GM18858 (cell line): ENCODE data around the gene LRRN3.

Experiments
- ATAC-seq: cut with Tn5 transposase; IDR thresholded peaks from one replicate; pipeline ENCODE4 v1.9.1; 2021; ENCODE audit not compliant: unreplicated experiment

LRRN3 gene

DNA sequence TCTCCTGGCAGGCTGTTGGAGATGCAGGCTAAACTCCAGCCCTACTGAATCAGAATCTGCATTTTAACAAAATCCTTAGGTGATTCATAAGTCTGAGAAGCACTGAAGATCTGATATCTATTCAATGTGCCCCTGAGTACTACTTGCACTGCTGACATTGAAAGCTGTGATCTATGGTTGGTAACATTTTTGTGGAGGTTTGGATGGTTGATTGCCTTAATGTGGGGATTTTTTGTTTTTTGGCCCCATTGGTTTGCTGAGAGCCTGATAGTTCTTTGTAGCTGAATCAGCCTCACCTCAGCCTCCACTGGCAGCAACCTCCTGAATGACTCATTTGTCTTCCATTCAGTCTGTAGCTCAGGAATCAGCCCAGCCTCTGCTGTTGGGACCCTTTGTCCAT is 14.7 kb upstream of the LRRN3 start:
- ATAC-seq, result no peak

DNA sequence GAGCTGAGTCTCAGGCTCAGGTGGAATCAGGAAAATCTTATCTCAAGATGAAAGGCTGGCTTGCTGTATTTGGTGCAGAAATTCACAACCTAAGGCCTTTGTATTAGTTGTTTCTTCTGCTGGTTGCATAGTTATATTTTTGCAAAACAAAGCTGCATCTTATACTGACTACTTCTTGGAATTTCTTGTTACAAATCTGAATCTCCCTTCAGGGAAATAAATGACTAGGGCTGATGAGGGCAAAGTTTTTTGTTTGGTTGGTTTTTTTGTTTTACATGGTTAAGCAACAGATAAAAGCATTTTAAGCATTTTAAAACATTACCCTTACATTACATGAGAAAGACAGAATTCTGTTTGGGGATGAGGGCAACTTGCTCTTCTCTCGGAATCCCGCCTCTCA is 13.9 kb upstream of the LRRN3 start:
- ATAC-seq, result no peak

DNA sequence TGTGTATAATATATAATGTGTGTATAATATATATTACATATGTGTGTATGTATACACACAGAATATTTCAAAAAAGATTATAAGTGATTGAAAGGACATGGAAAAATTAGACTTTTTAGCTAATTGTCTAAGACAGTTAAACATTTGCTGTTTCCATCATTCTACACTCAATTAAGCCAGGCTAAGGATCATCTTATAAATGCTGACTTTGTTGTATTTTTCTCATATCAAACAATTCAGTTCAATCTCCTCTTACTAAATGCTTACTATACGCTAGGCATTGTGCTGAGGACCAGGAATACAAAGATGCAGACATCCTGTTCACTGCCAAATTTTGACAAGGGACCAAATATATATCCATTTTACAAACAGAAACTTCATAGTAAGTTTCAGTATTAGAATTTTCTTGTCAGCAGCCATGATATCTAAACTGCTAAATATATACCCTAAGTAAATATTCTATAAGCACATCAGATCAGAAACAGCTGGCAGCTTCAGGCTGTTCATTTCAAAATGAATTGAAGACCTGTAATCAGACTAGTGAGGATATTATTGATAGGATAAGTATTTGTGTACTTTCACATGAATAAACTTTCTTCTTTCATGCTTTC is 10.3 kb upstream of the LRRN3 start:
- no peak for ATAC-seq

DNA sequence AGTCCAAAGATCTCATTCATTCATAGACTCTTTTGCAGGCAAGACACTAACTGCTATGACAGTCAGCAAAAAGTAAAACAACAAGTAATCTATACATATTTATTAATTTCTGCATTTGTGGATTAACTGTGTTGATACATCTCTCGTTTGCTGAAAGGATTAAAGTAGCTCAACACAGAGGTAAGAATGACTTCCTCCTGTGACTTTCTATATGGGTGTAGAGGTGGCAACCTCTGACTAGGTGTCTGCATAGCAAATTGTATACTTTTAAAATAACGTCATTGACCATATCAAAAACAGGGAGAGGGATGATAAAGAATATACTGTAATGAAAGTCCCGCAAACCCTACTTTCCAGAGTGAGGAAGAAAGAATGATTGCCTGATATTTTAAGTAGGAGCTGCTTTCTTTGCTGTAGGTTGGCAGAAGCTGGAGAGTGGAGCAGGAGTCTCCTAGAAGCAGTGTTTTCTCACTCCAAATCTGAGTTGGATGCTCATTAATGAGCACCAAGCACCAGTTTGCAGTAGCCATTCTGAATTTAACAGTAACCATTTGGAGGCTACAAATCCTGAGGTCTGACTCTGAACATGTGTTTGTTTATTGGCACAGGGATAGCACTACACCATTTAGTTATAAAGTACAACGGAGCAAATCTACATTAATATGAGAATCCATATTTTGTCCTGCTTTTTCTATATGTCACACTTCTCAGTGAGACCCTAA is 9.2 kb upstream of the LRRN3 start:
- ATAC-seq, result no peak

DNA sequence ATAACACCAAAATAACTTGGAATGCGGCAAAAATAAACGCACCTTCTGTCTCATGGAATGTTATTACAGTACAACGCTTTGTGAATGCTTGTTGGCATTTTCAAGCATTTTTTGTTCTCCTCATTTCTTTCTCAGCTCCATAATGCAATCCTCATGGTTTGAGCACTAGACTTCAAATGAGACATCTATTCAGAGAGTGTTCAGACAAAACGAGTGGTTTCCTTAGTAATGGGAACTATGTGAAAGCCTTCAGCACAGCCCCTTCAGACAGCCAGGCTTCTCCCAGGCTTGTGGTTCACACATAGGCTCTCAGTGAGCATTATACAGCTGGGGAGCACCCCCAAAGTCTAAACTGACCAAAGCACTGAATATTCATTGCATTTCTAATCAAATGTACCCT is 8.6 kb upstream of the LRRN3 start:
- ATAC-seq, result no peak

DNA sequence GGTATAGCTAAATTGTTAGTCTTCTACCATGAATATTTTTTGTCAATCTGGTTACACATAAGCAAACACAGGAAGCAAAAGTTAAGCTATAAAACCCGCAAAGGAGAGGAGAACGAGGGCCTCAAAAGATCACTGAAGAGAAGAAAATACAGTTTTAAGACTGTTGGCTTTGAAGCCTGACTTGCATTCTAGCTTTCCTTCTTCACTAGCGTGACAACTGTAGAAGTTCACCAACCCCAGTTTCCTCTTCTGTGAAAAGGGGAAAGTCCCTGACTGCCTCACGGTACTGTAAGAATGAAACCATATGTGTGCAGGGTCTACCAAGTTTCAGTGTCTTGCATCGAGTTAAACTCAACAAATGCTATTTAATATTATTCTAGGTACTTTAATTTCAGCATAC is 7.5 kb upstream of the LRRN3 start:
- ATAC-seq, result peak; percentile 98

DNA sequence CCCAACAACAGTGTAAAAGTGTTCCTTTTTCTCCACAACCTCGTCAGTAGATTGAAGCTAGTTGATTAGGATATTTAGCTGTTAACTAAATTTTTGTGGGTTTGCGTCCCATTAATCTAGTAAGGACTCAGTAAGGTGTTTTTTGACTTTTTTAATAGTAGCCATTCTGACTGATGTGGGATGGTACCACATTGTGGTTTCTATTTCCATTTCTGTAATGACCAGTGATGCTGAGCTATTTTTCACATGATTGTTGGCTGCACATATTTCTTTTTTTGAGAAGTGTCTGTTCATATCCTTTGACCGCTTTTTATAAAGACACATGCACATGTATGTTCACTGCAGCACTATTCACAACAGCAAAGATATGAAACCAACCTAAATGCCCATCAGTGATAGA is 5.6 kb upstream of the LRRN3 start:
- ATAC-seq, result no peak

DNA sequence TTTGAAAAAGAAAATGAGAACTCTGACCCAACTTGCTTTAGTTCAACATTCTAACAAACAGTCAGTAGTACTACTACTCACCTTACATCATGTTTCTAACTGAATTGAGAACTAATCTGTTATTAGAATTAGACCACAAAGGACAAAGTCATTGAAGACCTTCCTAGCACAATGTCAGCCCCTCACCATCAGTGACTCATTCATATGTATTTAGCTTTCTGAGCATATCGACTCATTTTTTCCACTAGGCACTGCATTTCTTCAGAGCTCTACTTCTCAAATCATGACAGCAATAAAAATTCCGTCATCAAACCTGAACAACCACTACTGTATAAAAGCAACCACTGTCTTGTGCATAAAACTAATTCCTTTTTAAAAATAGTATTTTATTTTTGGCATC is 4.4 kb upstream of the LRRN3 start:
- no peak for ATAC-seq

DNA sequence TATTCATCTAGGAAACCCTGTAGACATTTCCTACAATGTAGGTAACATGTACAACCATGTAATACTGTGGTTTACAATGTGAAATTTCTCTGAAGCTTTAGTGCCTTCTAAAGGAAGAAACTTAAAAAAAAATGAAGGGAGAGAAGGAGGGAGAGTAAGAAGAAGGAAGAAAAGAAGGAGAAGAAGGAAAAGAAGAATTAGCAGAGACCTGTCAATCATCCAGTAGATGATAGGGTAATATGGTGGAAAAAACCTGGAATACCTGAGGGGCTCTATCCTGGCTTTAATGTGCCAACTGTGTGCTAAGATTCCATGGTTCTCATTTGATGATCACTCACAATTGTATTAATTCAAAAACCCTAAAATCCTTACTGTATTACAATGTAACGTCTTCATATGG is 2.6 kb upstream of the LRRN3 start:
- no peak for ATAC-seq

DNA sequence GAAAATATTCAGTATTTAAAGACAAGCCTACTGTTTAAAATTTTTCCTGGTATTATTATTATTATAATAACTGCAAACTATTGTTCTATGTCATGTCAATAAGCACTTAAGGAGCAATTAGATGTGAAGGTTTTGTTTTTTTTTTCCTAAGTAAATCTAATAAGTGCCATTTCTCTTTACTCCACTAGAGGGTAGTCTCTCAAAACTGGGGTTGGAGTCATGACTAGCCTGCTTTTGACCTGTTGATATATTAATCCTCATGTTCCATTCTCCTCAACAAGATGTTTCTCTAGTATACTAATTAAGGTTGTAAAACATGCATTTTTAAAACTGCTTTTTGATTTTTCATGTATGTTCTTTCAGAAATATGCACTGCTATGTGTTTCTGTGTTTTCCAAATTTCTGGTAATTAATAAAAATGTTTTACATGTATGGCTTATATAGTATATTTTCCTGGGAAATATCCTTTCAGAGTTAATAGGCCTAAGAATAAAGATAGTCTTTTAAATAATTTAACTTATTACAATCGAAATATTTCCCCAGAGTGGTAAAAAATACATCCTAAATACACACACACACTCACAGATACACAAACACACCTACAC is 1.0 kb upstream of the LRRN3 start:
- peak; percentile 40 for ATAC-seq

DNA sequence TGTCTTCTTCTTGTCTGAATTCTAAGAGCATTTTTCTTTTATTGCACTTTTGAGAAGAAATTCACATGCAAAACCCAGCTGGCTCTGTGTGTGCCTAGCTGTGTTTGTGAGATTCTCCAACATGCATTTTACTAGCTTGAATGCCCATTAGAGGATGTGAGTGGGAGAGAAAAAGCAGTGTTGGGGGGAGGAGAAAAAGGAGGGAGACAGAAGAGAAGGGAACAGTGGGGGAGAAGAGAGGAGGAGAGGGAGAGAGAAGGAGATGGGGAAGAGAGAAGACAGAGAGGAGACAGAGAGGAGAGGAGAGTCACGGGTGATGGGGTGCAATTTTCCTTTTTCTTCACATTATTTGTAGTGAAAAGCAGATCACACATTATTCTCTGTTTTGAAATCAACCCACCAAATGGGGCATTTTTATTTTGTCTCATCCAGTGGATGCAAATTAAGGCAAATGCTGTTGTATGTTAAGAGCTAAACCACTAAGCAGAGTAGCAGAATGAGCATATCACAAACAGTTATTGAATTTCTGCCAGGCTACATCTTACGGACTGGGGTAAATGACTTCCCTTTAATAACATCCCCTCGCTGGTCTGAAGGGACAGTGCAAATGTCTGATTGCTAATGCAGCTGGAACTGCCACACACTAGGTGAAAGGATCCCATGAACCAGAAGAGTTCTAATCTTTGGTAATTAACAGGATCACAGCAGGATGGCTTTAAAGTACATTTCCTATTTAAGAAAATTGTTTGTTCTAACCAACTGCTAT is 849 bp downstream of the LRRN3 start:
- peak; percentile 24 for ATAC-seq

DNA sequence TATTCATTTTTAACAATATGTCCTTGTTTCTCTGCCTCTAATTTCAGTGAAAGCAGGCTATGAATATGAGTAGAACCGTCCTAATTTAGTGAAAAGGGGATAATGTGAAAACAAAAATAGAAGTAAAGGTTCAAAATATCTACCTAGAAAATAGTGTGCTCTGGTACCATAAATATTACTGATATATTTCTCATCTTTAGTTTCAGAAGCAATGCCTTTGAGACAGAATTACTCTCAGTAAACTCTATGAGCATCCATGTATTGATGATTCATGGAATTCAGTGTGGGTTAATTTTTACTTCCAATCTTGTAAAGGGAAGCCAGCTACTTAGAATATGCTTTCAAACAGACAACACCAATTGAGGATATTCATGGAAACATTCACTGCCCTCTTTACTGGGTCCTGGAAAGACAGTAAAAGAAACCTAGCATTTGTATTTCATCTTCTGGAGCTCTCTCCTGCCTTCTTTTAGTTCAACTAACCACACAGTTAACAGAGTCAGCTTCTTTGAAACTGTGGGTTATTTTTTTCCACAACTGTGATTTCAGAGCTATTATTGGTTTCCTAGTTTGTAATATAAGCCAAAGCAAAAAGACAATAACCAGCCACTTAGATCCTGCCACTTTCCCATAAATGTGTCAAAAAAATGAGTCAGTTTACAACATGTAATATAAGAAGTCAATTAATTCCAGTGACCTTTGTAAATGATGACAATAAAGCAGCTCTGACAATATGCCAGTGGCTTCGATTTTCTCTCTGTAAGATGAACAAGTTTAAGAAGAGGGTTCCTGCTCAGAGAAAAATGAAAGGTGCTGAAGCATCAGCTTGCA is 1.7 kb downstream of the LRRN3 start:
- peak; percentile 50 for ATAC-seq

DNA sequence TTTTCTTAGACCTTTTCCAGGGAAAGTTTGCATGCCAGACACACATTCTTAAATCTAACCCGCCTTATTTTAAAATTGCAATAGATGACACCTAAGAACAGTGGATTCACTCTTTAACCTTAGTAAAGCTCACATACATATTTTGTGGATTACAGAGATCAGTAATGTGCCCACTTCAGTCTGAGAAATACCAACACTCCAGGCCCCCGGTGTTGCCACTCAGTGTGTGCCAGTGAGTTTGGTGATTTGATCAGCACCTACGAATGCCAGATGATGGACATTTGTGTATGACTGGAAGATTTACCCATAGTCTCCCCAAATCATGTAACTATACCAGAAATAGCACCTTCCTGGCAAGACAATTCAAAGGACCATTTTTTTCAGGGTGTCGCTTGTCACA is 2.6 kb downstream of the LRRN3 start:
- no peak for ATAC-seq

DNA sequence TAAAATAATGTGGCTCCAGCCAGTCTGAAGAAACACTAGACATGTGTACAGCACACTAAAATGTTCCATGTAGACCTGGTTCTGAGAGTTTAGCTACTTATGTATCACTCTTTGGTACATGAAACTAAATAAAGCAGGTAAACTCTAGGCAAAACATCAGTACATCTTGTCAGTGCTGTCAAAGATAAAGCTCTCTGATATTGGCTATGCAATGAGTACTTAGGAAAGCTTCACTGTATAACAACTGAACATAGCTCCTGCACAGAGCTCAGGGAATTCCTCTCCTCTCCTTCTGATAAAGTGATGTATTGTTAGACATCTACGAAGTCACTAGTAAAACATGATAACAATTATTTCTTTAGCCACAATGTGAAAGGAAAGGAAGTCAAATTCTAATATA is 3.5 kb downstream of the LRRN3 start:
- ATAC-seq, result no peak

DNA sequence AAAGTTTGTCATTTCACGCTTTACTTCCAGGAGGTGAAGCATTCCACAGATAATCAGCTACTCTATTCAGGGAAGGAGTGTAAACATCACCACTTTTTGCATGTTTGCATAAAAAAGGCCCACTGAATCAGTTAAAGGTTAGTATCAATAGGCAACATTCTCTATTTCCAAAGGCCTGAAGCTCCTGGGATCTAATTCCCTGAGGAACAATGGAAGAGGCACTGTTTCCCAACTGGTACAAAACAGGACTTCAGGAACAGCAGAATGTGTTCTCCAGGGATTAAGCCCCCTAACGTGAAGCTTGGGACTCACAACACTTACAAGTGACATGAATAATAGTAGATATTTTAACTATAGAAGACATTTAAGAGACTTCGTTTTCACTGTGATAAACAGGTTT is 6.1 kb downstream of the LRRN3 start:
- ATAC-seq, result no peak

DNA sequence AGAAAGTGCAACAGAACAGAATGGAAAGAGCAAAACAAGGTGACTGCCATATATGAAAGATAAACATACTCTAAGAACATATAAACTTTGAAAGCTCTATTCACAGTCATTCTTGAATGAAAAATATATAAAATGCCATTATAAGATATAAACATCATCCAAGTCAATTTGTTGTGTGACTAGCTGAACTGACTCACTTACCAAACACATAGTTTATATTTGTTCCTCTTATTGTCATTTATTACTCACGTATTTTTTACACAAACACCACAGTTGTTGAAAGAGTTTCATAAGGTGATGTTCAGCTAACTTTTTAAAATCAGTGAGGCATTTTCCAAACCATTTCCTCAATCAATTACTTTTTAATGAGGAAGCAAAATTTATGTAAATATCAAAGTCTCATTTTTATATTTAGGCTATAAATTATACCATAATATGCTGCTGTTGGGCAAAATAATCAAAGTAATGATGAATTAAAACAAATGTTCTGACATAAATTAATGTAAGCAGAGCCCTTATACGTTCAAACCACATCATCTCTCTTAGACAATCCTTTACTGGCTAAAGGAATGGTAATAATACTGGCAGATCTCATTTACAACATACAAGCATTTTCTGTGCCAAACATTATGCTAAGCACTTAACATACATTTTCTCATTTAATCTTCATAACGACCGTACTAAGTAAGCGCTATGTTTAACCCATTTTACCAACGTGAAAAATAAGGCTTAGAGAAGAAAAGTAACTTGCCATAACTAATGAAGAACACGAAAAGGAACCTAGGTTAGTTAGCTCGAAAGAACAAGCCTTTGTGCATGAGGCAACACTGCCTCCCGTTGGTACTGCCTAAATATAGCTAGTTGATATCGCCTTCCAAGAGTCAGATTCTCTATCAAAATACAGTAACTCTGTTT is 7.3 kb downstream of the LRRN3 start:
- peak; percentile 74 for ATAC-seq

DNA sequence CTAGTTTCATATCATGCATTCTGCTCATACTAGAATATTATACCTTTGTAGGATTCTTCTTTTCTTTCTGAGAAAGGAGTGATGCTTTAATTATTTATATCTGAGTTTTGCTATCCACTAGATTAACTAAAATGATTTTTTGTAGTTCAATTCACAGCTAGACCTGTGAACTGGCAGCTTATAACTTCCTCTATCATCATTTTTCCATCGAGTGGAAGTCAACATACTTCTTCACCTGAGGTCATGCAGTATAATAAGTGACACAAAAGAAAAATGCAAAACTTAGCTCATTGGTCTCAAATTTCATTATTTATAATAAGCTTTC is 8.0 kb downstream of the LRRN3 start:
- no peak for ATAC-seq

DNA sequence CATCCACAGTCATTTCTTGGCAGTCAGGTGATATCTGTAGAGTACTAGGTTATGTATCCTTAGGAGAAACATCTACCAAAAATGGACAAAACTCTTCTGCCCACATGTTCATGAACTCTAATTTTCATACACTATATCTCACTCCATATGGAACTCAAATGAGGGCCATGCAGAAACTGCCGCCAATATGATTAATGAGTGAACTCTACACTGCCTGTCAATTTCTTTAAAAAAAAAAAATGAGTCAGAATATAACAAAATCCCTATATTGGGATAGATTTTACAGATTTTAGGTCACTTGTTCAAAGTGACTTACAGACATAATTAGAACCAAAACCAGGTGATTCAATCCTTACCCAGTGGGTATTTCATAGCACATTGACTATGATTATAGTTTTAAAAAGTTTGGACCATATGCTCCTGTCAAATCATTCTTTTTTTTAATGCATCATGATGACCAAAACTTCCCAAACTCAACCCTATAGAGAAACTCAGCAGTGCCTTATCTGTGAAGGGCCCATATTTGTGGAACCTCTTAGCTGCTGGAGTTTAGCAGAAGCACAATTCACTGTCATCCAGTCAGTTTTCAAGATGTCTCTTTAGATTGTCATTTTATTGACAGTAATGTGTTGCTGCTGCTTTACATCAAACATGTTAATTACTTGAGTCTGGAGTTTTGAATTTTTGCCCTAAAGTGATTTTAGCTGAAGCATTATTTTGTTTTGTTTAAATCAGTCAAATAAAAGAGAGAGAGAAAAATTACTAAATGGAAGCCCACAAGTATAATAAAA is 11.1 kb downstream of the LRRN3 start:
- ATAC-seq, result no peak

DNA sequence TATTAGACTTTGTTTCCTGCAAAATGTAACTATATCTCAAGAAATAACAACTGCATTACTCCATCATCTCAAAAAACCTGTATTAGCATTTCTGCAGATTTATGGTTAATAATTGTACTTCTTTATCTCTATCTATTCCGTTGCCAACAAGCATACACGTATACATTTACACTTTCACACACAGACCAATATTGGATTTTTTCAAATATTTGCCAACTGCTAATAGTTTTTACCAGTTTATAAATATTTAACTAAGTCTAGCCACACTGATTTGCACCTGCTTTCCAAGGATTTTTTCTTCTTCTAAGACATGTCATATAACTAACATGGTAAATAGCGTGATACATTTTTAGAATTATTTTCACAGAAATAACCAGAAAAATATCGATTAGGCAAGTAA is 12.2 kb downstream of the LRRN3 start:
- no peak for ATAC-seq
